Muscle layer of colon (tissue), 2 donors: ENCODE data around the gene PSMB8.
"Not testable (repeated sequence)": the region's sequence is repeated elsewhere in the genome, so short reads cannot be mapped to it uniquely, and the experiment has no call there.

Source experiments
- H3K27ac ChIP-seq: one replicate; pipeline ENCODE4 v1.7.0; 2013; ENCODE audit warnings: low read depth, mild to moderate bottlenecking, low read length, moderate library complexity
- H3K27me3 ChIP-seq, 2 donors: one replicate each; pipeline ENCODE4 v1.7.0; 2013; ENCODE audit warnings: low read length in 2 of 2, mild to moderate bottlenecking in 2 of 2; ENCODE audit not compliant: insufficient read depth in 2 of 2, control insufficient read depth in 1 of 2
- H3K36me3 ChIP-seq: one replicate; pipeline ENCODE4 v1.7.0; 2013; ENCODE audit warnings: mild to moderate bottlenecking, low read length; ENCODE audit not compliant: insufficient read depth
- H3K4me1 ChIP-seq: one replicate; pipeline ENCODE4 v1.7.0; 2013; ENCODE audit warnings: mild to moderate bottlenecking, low read length; ENCODE audit not compliant: insufficient read depth
- H3K4me3 ChIP-seq, 2 donors: one replicate each; pipeline ENCODE4 v1.7.0; 2013; ENCODE audit warnings: low read length in 2 of 2, low read depth in 1 of 2, mild to moderate bottlenecking in 1 of 2, moderate library complexity in 1 of 2
- H3K9ac ChIP-seq: one replicate; pipeline ENCODE4 v1.7.0; 2013; ENCODE audit warnings: low read length
- H3K9me3 ChIP-seq: one replicate; pipeline ENCODE4 v1.7.0; 2013; ENCODE audit warnings: mild to moderate bottlenecking, low read length
- donor health status: abdominal sarcoma.
- donor health status: Adenocarcinoma of cecum.

Gene PSMB8

GRCh38 chr6:32876603-32877002, 32.8 kb upstream of the PSMB8 start:
- Histone ChIP-seq H3K27me3 (peaks cover 4 to 9% of the 10 kb centered on the region in 2 donors), H3K36me3 (no peaks in the 10 kb centered on the region), H3K4me3 (no peak overlapping the region), H3K9me3 (no peaks in the 10 kb centered on the region), H3K9ac (no peak overlapping the region), H3K27ac (no peak overlapping the region), H3K4me1 (no peaks in the 10 kb centered on the region)

GRCh38 chr6:32873947-32874346, 30.1 kb upstream of the PSMB8 start:
- not testable (repeated sequence) for H3K36me3 ChIP-seq, H3K4me1 ChIP-seq, H3K9me3 ChIP-seq, H3K27ac ChIP-seq, H3K4me3 ChIP-seq, H3K27me3 ChIP-seq, H3K9ac ChIP-seq

DNA sequence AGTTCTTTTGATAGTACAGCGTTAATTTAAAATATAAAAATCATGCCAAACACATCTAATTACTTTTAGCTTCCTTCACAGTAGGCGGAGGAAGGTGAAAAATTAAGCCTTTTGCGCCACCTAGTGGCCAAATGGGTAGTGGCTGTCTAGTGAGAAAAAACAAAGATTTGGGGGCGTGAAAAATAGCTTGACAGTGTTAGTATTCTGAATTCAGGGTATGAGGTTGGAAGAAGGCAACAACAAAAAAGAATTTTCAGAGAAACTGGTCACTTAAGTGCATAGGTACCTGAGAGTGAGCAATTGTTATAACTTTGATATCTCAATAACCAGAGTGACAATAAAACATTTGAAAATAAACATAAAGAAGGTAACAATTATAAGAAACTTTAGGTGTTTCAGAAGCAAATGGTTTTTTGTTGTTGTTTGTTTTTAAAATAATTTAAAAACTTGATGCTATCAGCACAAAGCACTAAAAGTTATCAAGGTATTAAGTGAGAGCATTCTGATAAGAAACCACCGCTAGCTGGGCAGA, 24.5 kb upstream of the PSMB8 start:
- Histone ChIP-seq H3K4me1 (no peaks in the 10 kb centered on the region), H3K9ac (no peak overlapping the region), H3K36me3 (no peaks in the 10 kb centered on the region), H3K27me3 (no peaks in the 10 kb centered on the region), H3K27ac (no peak overlapping the region), H3K9me3 (no peaks in the 10 kb centered on the region), H3K4me3 (no peak overlapping the region)

DNA sequence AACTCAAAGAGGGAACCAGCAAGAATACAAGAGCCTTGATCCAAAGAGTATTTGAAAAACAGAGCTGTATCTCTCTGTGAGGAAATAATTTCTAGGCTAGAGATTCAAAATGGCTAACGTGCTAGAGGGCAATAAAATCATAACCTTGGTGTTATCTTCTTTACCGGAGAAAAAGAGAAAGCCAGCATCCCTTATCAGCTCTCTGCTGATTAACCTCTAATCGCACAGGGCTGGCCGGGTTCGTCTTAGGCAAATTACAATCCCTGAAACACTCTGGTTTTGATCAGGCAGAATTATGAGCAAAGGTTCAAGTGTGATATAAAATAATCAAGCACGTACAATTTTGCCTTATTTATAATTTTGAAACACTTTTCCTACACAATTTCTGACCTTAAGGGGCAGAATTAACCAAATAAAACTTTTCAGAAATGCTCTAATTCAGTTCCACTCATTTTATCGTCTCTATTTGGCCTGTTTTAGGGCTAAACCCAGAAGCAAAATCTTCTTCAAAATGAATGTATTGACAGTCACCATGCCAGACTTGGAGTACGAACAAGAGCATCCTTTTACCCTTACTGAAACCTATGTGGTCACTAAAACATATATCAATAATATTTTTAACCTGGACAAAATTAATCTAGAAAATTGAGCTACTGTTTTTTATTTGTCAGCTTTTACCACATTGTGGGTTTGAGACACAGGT, 23.9 kb upstream of the PSMB8 start:
- Histone ChIP-seq H3K36me3 (no peaks in the 10 kb centered on the region), H3K27ac (no peak overlapping the region), H3K4me1 (no peaks in the 10 kb centered on the region), H3K4me3 (no peak overlapping the region), H3K9me3 (no peaks in the 10 kb centered on the region), H3K9ac (no peak overlapping the region), H3K27me3 (no peaks in the 10 kb centered on the region)

GRCh38 chr6:32867022-32867477, 23.2 kb upstream of the PSMB8 start:
- H3K4me3 ChIP-seq: no peak overlapping the region
- H3K4me1 ChIP-seq: no peaks in the 10 kb centered on the region
- no peak overlapping the region for H3K27ac ChIP-seq
- H3K27me3 ChIP-seq: no peaks in the 10 kb centered on the region
- no peak overlapping the region for H3K9ac ChIP-seq
- H3K9me3 ChIP-seq: no peaks in the 10 kb centered on the region
- no peaks in the 10 kb centered on the region for H3K36me3 ChIP-seq

- H3K9me3 ChIP-seq: no peaks in the 10 kb centered on the region
- no peaks in the 10 kb centered on the region for H3K4me1 ChIP-seq
- H3K36me3 ChIP-seq: no peaks in the 10 kb centered on the region
- H3K27ac ChIP-seq: no peak overlapping the region
- H3K9ac ChIP-seq: no peak overlapping the region
- H3K4me3 ChIP-seq: no peak overlapping the region
- H3K27me3 ChIP-seq: no peaks in the 10 kb centered on the region
Measured at GRCh38 chr6:32865724-32866443, 22.0 kb upstream of the PSMB8 start.

GRCh38 chr6:32862725-32863124, 18.9 kb upstream of the PSMB8 start:
- Histone ChIP-seq H3K4me1 (no peaks in the 10 kb centered on the region), H3K27me3 (no peaks in the 10 kb centered on the region), H3K36me3 (peaks cover 22% of the 10 kb centered on the region), H3K27ac (no peak overlapping the region), H3K9me3 (no peaks in the 10 kb centered on the region), H3K9ac (no peak overlapping the region), H3K4me3 (no peak overlapping the region)

- Histone ChIP-seq H3K9me3 (no peaks in the 10 kb centered on the region), H3K27me3 (no peaks in the 10 kb centered on the region), H3K36me3 (peaks cover 29% of the 10 kb centered on the region), H3K27ac (no peak overlapping the region), H3K9ac (no peak overlapping the region), H3K4me3 (no peak overlapping the region), H3K4me1 (peaks cover under 1% of the 10 kb centered on the region)
Measured at GRCh38 chr6:32860674-32861073, 16.8 kb upstream of the PSMB8 start.

GRCh38 chr6:32858194-32858593, 14.3 kb upstream of the PSMB8 start:
- Histone ChIP-seq H3K27me3 (no peaks in the 10 kb centered on the region), H3K27ac (no peak overlapping the region), H3K36me3 (peaks cover 29% of the 10 kb centered on the region), H3K9ac (no peak overlapping the region), H3K4me3 (no peak overlapping the region), H3K4me1 (peaks cover 13% of the 10 kb centered on the region), H3K9me3 (no peaks in the 10 kb centered on the region)

DNA sequence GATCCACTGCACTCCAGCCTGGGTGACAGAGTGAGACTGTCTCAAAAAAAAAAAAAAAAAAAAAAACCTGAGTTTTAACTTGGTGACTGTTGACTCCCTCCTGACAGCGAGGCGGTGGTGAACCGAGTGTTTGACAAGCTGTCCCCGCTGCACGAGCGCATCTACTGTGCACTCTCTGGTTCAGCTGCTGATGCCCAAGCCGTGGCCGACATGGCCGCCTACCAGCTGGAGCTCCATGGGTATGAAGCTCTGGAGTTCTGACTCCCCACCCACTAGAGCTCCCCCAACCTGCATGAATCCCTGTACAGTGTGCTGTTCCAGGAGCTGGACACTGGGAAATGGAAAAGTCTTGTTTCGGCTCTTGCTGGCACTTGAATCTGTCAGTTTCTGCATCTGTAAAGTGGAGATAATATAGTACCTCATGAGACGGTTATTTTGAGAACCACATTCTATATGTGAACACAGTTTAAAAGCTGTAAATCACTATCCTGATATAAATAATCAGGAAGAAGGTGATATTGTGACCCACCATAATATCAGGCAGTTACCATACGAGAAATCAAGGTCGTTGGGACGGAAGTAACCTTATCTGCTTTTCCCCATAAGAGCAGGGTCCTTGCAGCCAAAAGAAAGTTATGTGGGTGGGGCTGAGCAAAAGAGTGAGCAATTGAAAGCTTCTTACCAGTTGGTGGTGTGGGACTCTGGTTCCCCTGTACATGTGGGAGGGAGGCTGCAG, 13.5 kb upstream of the PSMB8 start:
- H3K36me3 ChIP-seq: peaks cover 29% of the 10 kb centered on the region
- H3K27me3 ChIP-seq: no peaks in the 10 kb centered on the region
- no peak overlapping the region for H3K9ac ChIP-seq
- H3K9me3 ChIP-seq: no peaks in the 10 kb centered on the region
- H3K27ac ChIP-seq: no peak overlapping the region
- H3K4me1 ChIP-seq: peaks cover 14% of the 10 kb centered on the region
- no peak overlapping the region for H3K4me3 ChIP-seq

GRCh38 chr6:32855467-32856174, 11.8 kb upstream of the PSMB8 start:
- H3K27me3 ChIP-seq: no peaks in the 10 kb centered on the region
- peaks cover 31% of the 10 kb centered on the region for H3K4me1 ChIP-seq
- no peaks in the 10 kb centered on the region for H3K9me3 ChIP-seq
- H3K27ac ChIP-seq: no peak overlapping the region
- no peak overlapping the region for H3K9ac ChIP-seq
- peaks cover 39% of the 10 kb centered on the region for H3K36me3 ChIP-seq
- H3K4me3 ChIP-seq: peak overlapping the region in 1 of 2 donors; percentile 83
